IPS-18a (cell line): ENCODE measurements around the gene RBP2.

Experiments used
- H3K27ac ChIP-seq: one replicate; pipeline ENCODE4 v1.5.1; 2013; ENCODE audit warnings: low read length
- H3K27me3 ChIP-seq: one replicate; pipeline ENCODE4 v1.6.1; 2013; ENCODE audit warnings: mild to moderate bottlenecking, low read length; ENCODE audit not compliant: control insufficient read depth, insufficient read depth
- H3K36me3 ChIP-seq: one replicate; pipeline ENCODE4 v1.6.1; 2013; ENCODE audit warnings: low read depth, low read length; ENCODE audit not compliant: control insufficient read depth
- H3K4me1 ChIP-seq: one replicate; pipeline ENCODE4 v1.6.1; 2013; ENCODE audit warnings: low read depth, low read length; ENCODE audit not compliant: control insufficient read depth
- H3K4me3 ChIP-seq: one replicate; pipeline ENCODE4 v1.5.1; 2013; ENCODE audit warnings: low read length
- H3K9ac ChIP-seq: one replicate; pipeline ENCODE4 v1.6.1; 2013; ENCODE audit warnings: mild to moderate bottlenecking, low read length, moderate library complexity
- H3K9me3 ChIP-seq: one replicate; pipeline ENCODE4 v1.6.1; 2013; ENCODE audit warnings: low read depth, low read length; ENCODE audit not compliant: control insufficient read depth

RBP2 gene

DNA sequence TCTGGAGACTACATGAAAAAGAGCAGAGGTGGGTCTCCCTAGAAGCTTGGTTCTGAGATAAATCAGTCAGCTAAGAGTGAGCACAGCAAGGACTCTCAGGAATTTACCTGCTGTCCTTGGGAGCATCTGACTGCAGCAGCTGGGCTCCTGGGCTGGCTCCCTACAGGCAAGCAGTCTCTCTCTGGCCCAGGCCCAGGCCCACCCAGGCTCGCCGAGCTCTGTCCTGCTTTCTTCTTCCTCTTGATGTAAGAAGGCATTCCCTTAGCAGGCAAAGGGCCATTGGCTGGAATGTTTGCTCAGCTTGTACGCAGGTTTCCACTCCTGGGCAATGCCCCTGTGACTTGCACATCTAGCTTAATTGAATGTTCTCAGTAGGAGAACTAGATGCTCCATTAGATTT is 4.3 kb upstream of the RBP2 start:
- H3K27me3 ChIP-seq = no peaks in the 10 kb centered on the region
- no peak overlapping the region for H3K27ac ChIP-seq
- no peak overlapping the region for H3K9ac ChIP-seq
- no peaks in the 10 kb centered on the region for H3K36me3 ChIP-seq
- H3K4me3 ChIP-seq = no peak overlapping the region
- H3K9me3 ChIP-seq = no peaks in the 10 kb centered on the region
- H3K4me1 ChIP-seq = peaks cover 4% of the 10 kb centered on the region

- no peaks in the 10 kb centered on the region for H3K27me3 ChIP-seq
- no peak overlapping the region for H3K27ac ChIP-seq
- no peaks in the 10 kb centered on the region for H3K36me3 ChIP-seq
- H3K9ac ChIP-seq = no peak overlapping the region
- H3K4me3 ChIP-seq = no peak overlapping the region
- no peaks in the 10 kb centered on the region for H3K9me3 ChIP-seq
- peaks cover 4% of the 10 kb centered on the region for H3K4me1 ChIP-seq
Observed at GRCh38 chr3:139477710-139478640, 1.7 kb upstream of the RBP2 start.

DNA sequence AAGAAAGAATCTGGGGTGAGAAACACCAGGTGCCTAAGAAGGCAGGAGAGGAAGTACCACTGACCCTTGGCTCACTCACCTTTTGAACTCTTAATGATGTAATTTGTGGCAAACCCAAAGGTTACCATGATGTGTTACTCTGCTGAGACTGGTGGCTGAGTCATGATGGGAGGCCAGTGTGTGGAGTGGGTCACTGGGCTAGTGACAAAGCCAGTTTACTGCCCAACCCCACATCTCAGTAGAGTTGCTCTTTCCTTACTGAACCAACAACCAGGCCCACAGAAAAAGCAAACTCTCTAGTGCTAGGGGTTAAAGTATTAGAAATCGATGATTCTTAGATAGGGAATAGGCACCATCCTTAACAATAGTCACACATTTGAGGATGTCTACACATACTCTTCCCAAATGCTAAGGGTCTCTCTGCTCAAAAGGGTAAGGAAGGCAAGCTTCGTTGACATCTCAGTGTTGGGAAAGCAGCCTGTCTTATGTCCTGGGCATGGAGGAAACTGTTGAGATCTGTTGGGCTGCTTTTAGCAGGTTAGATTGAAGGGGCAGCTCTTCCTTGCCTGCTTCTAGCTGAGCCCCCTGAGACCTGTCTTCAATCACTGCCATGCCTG is 3.1 kb downstream of the RBP2 start:
- H3K9ac ChIP-seq = no peak overlapping the region
- no peak overlapping the region for H3K27ac ChIP-seq
- no peaks in the 10 kb centered on the region for H3K4me1 ChIP-seq
- no peaks in the 10 kb centered on the region for H3K27me3 ChIP-seq
- no peaks in the 10 kb centered on the region for H3K36me3 ChIP-seq
- H3K9me3 ChIP-seq = no peaks in the 10 kb centered on the region
- no peak overlapping the region for H3K4me3 ChIP-seq

DNA sequence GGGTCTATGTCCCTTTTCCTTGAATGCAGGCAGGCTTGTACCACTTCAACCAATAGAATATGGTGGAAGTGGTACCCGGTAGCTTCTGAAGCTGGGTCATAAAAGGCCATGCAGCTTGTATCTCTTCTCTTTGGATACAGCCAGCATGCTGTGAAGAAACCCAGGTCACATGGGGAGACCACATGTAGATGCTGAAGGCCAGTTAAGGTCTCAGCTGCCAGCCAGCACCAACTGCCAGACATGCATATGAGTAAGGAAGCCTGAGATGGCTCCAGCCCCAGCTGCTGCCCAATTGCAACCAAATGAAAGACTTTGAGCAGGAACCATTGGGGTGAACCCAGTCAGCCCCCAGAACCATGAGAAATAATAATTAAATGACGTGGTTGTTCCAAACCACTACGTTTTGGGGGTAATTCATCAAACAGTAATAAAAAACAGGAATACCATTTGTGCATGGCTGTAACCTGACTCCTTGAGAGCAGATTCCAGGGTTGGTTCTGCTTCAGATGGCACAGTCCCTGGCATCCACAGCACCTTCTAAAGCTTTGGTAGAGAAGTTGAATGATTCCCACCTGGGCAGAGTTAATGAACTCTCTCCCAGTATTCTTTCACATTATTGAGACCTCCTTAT is 3.8 kb downstream of the RBP2 start:
- H3K4me3 ChIP-seq = no peak overlapping the region
- no peaks in the 10 kb centered on the region for H3K4me1 ChIP-seq
- H3K9ac ChIP-seq = no peak overlapping the region
- no peaks in the 10 kb centered on the region for H3K36me3 ChIP-seq
- no peak overlapping the region for H3K27ac ChIP-seq
- H3K27me3 ChIP-seq = no peaks in the 10 kb centered on the region
- H3K9me3 ChIP-seq = no peaks in the 10 kb centered on the region

- Histone ChIP-seq H3K27me3 (no peaks in the 10 kb centered on the region), H3K36me3 (no peaks in the 10 kb centered on the region), H3K9me3 (no peaks in the 10 kb centered on the region), H3K9ac (no peak overlapping the region), H3K27ac (no peak overlapping the region), H3K4me1 (no peaks in the 10 kb centered on the region), H3K4me3 (no peak overlapping the region)
Observed at GRCh38 chr3:139470199-139470598, 6.1 kb downstream of the RBP2 start.

- H3K9me3 ChIP-seq = no peaks in the 10 kb centered on the region
- H3K9ac ChIP-seq = no peak overlapping the region
- H3K36me3 ChIP-seq = no peaks in the 10 kb centered on the region
- H3K27ac ChIP-seq = no peak overlapping the region
- H3K4me1 ChIP-seq = no peaks in the 10 kb centered on the region
- H3K27me3 ChIP-seq = no peaks in the 10 kb centered on the region
- H3K4me3 ChIP-seq = no peak overlapping the region
Observed at GRCh38 chr3:139468399-139468798, 7.9 kb downstream of the RBP2 start.

DNA sequence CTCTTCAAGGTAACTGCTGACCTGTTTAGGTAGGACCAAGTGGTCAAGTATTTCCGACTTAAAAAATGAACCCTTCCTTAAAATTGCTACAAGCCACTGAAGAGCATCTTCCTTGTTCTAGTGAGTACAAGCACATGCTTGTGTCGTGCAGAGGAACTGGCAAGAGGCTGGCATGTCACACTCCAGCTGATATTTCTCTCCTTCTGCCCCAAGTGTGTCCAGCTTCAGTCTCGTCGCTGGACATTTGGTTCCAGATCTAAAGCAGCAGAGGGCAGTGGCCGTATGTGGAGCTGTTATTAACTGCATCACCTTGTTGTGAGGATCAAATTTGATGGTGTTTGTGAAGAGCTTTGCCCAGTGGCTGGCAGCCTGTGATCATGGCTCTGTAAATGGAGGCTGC is 10.0 kb downstream of the RBP2 start:
- Histone ChIP-seq H3K4me1 (no peaks in the 10 kb centered on the region), H3K27ac (no peak overlapping the region), H3K4me3 (no peak overlapping the region), H3K9me3 (no peaks in the 10 kb centered on the region), H3K9ac (no peak overlapping the region), H3K36me3 (no peaks in the 10 kb centered on the region), H3K27me3 (no peaks in the 10 kb centered on the region)

GRCh38 chr3:139465636-139466035 is 10.7 kb downstream of the RBP2 start:
- Histone ChIP-seq H3K9me3 (no peaks in the 10 kb centered on the region), H3K27ac (no peak overlapping the region), H3K27me3 (no peaks in the 10 kb centered on the region), H3K4me3 (no peak overlapping the region), H3K36me3 (no peaks in the 10 kb centered on the region), H3K4me1 (no peaks in the 10 kb centered on the region), H3K9ac (no peak overlapping the region)

DNA sequence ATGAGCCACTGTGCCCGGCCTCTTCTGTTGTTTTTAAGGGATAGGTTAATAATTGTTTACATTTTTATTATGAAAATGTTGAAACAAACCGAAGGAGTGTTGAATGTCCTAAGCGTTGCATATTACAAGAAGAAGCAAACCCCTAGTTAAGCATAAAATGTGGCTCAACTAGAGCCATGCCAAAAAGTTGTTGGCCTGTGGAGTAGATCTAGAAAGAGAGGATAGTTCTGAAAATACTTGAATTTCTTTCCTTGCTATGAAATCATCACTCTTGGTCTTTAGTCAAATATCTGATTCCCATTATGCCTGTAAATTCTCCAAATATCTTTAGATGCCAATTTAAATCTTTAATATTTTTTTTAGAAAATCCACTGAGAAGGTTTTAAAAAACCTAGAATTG is 12.8 kb downstream of the RBP2 start:
- H3K27me3 ChIP-seq = no peaks in the 10 kb centered on the region
- H3K4me3 ChIP-seq = no peak overlapping the region
- no peaks in the 10 kb centered on the region for H3K4me1 ChIP-seq
- H3K9me3 ChIP-seq = no peaks in the 10 kb centered on the region
- H3K9ac ChIP-seq = no peak overlapping the region
- no peak overlapping the region for H3K27ac ChIP-seq
- H3K36me3 ChIP-seq = no peaks in the 10 kb centered on the region

DNA sequence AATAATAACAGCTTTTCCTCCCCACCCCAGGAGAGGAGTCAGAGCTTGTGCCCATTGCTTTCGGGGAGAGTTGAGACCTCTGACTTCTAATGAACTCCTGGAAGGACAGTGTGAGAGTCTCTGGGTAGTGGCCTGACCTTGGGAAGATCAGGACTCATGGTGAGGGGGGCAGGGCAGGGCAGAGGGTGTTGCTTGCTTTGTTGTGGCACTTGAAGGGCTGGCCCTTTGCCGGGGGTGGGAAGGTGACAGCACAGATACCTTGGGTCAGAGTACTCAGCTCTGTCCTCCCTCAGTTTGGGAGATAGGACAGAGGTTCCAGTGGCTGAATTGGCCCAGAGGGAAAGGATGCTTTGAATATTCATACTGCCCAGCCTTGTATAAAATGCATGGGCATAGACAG is 15.8 kb downstream of the RBP2 start:
- H3K9ac ChIP-seq = no peak overlapping the region
- no peaks in the 10 kb centered on the region for H3K27me3 ChIP-seq
- H3K36me3 ChIP-seq = no peaks in the 10 kb centered on the region
- H3K27ac ChIP-seq = no peak overlapping the region
- no peaks in the 10 kb centered on the region for H3K9me3 ChIP-seq
- H3K4me1 ChIP-seq = peaks cover 10% of the 10 kb centered on the region
- no peak overlapping the region for H3K4me3 ChIP-seq

DNA sequence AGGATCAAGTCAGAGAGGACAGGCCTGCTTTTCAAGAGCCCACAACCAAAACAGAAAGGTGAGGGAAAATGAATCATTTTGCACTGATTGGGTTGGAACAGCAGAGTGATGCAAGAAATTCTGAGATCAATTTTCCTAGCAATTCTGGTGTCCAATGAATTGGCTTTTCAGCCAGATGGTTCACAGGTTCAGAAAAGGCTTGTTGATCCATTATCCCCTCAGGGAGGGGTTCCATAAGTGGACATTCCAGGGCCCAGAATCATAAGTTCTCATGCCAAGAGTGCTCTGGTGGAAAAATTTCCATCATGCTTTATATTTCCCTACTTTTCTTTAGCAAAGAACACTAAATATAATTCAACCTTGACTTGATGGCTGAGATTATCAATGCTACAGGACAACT is 16.2 kb downstream of the RBP2 start:
- Histone ChIP-seq H3K4me1 (peaks cover 14% of the 10 kb centered on the region), H3K27me3 (no peaks in the 10 kb centered on the region), H3K4me3 (no peak overlapping the region), H3K9ac (no peak overlapping the region), H3K9me3 (no peaks in the 10 kb centered on the region), H3K27ac (no peak overlapping the region), H3K36me3 (no peaks in the 10 kb centered on the region)
